Measurements from ENCODE around the gene PLEKHG1. TPM values are rescaled to one million over a fixed set of nuclear protein-coding genes. Genes with fewer than 3 reads are reported as not detected.
A peak's percentile ranks its signal among the peaks of the same experiment; 100 is the strongest.

PLEKHG1 gene
- total RNA-seq, 2 donors from 2014 or later: 8.4 to 29.3 TPM

DNA sequence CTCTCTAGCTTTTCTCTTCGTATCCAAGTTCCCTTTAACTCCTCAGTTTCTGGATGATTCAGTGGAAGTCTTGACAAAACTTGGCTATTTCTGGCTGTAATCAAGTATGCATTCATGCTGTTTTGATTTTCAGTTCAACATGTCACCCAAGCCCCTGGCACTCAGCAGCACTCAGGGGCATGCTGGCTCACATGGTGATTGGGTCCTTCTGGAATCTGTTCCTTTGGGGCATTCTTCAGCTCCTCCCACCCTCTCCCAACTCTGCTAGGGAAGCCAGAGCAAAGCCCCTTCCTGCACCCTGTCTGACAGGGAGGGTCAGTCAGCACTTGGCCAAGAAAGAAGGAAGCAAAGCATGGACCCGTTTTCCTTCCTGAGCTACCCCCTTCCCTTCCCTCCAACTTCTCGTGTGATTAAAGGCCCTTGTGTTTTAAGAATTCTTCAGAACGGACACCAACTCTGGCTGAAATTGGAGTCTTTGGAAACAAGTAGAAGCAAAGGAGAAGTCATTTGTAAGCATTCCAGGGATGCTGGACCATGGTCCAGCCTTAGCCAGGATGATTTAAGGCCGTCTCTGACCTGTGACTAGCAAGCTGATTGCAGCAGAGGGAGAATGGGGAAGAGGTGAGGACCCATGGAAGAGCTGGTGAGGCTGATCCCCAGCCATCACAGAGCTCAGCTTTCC, 7.1 kb downstream of the PLEKHG1 start:
- H3K36me3 ChIP-seq: no peaks in the 10 kb centered on the region
- peaks cover 4 to 9% of the 10 kb centered on the region in 2 donors for H3K4me1 ChIP-seq (ENCODE audit: control insufficient read depth in 1 of 2, low read depth in 2 of 2)
- DNase-seq (ENCODE audit: low spot score) (no peak), ATAC-seq (ENCODE audit: insufficient number of reproducible peaks, low FRiP score, low read depth) (no peak)
- no peak overlapping the region for H3K4me3 ChIP-seq
- H3K9me3 ChIP-seq: no peaks in the 10 kb centered on the region
- H3K27me3 ChIP-seq (replicated peaks; ENCODE audit: insufficient read depth): no peaks in the 10 kb centered on the region
- TF ChIP-seq, protein P1, sequence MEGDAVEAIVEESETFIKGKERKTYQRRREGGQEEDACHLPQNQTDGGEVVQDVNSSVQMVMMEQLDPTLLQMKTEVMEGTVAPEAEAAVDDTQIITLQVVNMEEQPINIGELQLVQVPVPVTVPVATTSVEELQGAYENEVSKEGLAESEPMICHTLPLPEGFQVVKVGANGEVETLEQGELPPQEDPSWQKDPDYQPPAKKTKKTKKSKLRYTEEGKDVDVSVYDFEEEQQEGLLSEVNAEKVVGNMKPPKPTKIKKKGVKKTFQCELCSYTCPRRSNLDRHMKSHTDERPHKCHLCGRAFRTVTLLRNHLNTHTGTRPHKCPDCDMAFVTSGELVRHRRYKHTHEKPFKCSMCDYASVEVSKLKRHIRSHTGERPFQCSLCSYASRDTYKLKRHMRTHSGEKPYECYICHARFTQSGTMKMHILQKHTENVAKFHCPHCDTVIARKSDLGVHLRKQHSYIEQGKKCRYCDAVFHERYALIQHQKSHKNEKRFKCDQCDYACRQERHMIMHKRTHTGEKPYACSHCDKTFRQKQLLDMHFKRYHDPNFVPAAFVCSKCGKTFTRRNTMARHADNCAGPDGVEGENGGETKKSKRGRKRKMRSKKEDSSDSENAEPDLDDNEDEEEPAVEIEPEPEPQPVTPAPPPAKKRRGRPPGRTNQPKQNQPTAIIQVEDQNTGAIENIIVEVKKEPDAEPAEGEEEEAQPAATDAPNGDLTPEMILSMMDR (IDR thresholded peaks at IDR 0.05): no peak
- H3K27ac ChIP-seq: no peak overlapping the region

DNA sequence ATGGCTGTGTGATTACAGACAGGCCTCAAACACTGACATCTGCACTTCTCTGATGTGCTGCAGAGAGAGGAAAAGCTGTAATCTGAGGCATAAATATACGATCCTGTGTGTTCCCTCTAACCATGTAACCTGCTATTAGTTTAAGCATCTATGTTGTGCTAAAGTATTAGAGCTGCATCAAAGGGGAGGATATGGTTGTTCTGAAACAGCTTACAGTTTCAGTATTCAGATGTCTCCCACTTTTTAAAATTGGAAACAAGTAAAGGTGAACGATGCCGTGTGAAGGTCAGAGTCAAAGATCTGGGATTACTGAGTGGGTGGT, 7.6 kb downstream of the PLEKHG1 start:
- no peaks in the 10 kb centered on the region for H3K27me3 ChIP-seq (replicated peaks; ENCODE audit: insufficient read depth)

DNA sequence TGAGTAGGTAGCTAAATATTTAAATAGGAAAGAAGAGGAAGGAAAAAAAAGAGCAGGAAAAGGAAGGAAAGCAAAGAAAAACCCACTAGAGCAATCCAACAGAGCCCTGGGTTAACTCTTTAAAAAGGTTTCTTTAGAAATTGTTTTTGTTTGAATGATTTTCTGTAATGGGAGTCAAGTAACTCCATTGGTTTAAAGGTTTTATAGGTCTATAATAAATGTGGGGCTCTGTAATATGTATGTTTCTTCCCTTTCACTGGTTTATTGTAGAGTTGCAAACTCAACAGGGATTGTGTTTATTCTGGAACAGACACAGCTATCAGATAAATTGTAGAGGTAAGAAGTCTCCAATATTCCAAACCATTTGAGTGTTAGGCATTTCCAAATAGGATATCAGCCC, 10.9 kb downstream of the PLEKHG1 start:
- Histone ChIP-seq H3K4me3 (no peak overlapping the region), H3K36me3 (no peaks in the 10 kb centered on the region), H3K27ac (no peak overlapping the region), H3K9me3 (no peaks in the 10 kb centered on the region), H3K27me3 (replicated peaks; ENCODE audit: insufficient read depth) (no peaks in the 10 kb centered on the region), H3K4me1 (ENCODE audit: control insufficient read depth in 1 of 2, low read depth in 2 of 2) (peaks cover 4 to 9% of the 10 kb centered on the region in 2 donors)
- ATAC-seq (ENCODE audit: insufficient number of reproducible peaks, low FRiP score, low read depth): no peak
- no peak for DNase-seq (ENCODE audit: low spot score)
- TF ChIP-seq, protein P1 (IDR thresholded peaks at IDR 0.05): no peak

More for the DNA sequence above, 7.6 kb downstream of the PLEKHG1 start:
- no peak overlapping the region for H3K4me3 ChIP-seq
- TF ChIP-seq, protein P1 (IDR thresholded peaks at IDR 0.05): no peak
- DNase-seq (ENCODE audit: low spot score): no peak
- H3K27ac ChIP-seq: peak overlapping the region in 1 of 2 donors; percentile 1
- no peaks in the 10 kb centered on the region for H3K9me3 ChIP-seq
- peaks cover 4 to 9% of the 10 kb centered on the region in 2 donors for H3K4me1 ChIP-seq (ENCODE audit: control insufficient read depth in 1 of 2, low read depth in 2 of 2)
- H3K36me3 ChIP-seq: no peaks in the 10 kb centered on the region
- no peak for ATAC-seq (ENCODE audit: insufficient number of reproducible peaks, low FRiP score, low read depth)

DNA sequence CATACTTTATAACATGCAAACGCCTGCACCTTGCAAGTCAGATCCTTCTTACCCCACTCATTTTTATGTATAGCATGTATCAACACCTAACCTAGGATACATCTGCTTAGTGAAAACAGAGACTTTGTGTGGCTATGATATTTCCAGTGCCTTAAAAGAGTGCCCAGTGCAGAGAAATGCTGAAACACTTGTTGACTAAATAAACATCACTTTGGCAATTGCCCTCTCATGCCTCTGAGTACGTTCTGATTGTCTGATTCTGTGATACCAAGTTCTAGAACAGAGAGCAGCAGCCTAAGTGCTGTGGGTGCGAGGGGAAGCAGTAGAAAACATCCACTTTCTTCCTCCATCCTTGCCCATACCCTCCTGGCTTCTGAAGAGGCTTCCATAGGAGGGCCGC, 13.6 kb downstream of the PLEKHG1 start:
- Histone ChIP-seq H3K9me3 (no peaks in the 10 kb centered on the region), H3K27ac (no peak overlapping the region), H3K27me3 (replicated peaks; ENCODE audit: insufficient read depth) (no peaks in the 10 kb centered on the region), H3K4me1 (ENCODE audit: control insufficient read depth in 1 of 2, low read depth in 2 of 2) (no peaks in the 10 kb centered on the region), H3K4me3 (no peak overlapping the region), H3K36me3 (no peaks in the 10 kb centered on the region)
- TF ChIP-seq, protein P1 (IDR thresholded peaks at IDR 0.05): no peak
- ATAC-seq (ENCODE audit: insufficient number of reproducible peaks, low FRiP score, low read depth) (no peak), DNase-seq (ENCODE audit: low spot score) (no peak)

DNA sequence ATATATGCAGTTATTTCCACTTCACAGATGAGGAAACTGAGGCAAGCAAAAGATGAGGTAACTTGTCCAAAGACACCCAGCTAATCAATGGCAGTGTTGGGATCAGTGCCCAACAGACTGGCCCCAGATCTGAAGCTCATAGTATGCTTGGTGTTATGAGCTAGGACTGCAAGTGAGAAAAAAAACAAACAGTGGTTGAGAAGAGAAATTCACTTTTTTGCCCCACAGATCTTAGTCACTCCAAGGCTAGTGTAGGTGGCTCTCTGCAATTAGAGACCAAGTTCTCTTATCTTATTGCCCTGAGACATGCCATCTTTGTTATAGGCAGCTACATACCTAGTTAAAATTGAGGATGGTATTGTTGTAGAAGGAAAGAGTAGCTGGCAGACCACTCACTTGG, 16.3 kb downstream of the PLEKHG1 start:
- no peaks in the 10 kb centered on the region for H3K36me3 ChIP-seq
- ATAC-seq (ENCODE audit: insufficient number of reproducible peaks, low FRiP score, low read depth): no peak

More for the DNA sequence above, 16.3 kb downstream of the PLEKHG1 start:
- Histone ChIP-seq H3K27me3 (replicated peaks; ENCODE audit: insufficient read depth) (no peaks in the 10 kb centered on the region), H3K4me3 (no peak overlapping the region), H3K4me1 (ENCODE audit: control insufficient read depth in 1 of 2, low read depth in 2 of 2) (peaks cover 6 to 11% of the 10 kb centered on the region in 2 donors), H3K9me3 (no peaks in the 10 kb centered on the region), H3K27ac (no peak overlapping the region)
- TF ChIP-seq, protein P1 (IDR thresholded peaks at IDR 0.05): no peak
- DNase-seq (ENCODE audit: low spot score): no peak

Data from thoracic aorta (tissue), 2 donors.